Glutamatergic neuron (in vitro differentiated cells): ENCODE measurements around the gene WDR46. TPM values are rescaled to one million over a fixed set of nuclear protein-coding genes. Genes with fewer than 3 reads are reported as not detected.

Experiments
- DNase-seq: peaks from one replicate; pipeline ENCODE4 v3.0.0; 2022
- H3K27ac Mint-ChIP-seq: one replicate; pipeline ENCODE4 v1.8.0; 2020; ENCODE audit warnings: mild to moderate bottlenecking, mixed read lengths, inconsistent platforms; ENCODE audit not compliant: unreplicated experiment
- H3K27me3 Mint-ChIP-seq: one replicate; pipeline ENCODE4 v1.8.0; 2020; ENCODE audit warnings: mild to moderate bottlenecking, moderate library complexity, mixed read lengths, inconsistent platforms; ENCODE audit not compliant: unreplicated experiment
- H3K36me3 Mint-ChIP-seq: one replicate; pipeline ENCODE4 v1.8.0; 2020; ENCODE audit warnings: mild to moderate bottlenecking, mixed read lengths, inconsistent platforms; ENCODE audit not compliant: unreplicated experiment
- H3K4me1 Mint-ChIP-seq: one replicate; pipeline ENCODE4 v1.8.0; 2020; ENCODE audit warnings: mild to moderate bottlenecking, low read depth, mixed read lengths, inconsistent platforms; ENCODE audit not compliant: unreplicated experiment
- H3K4me3 Mint-ChIP-seq: one replicate; pipeline ENCODE4 v1.8.0; 2020; ENCODE audit warnings: mild to moderate bottlenecking, mixed read lengths, inconsistent platforms; ENCODE audit not compliant: unreplicated experiment
- H3K9me3 Mint-ChIP-seq: one replicate; pipeline ENCODE4 v1.8.0; 2020; ENCODE audit warnings: mild to moderate bottlenecking, moderate library complexity, mixed read lengths, inconsistent platforms; ENCODE audit not compliant: unreplicated experiment
- CTCF ChIP-seq: fragments of 200-600 bp; sonication (generic); IDR thresholded peaks from one replicate; pipeline ENCODE4 v1.5.0; 2021; ENCODE audit not compliant: partially characterized antibody, unreplicated experiment
- microRNA-seq: library from miRNA; unstranded; fragments of <30 nt; microRNA quantifications from one replicate; pipeline ENCODE4, GENCODE V29; 2020; ENCODE audit not compliant: unreplicated experiment
- total RNA-seq: library from RNA; stranded (reverse); fragmentation: NEBNext Ultra II Directional; extraction: Animal tissue kit (Norgen Biotek cat#: 25700); gene quantifications from one replicate; pipeline ENCODE4 v1.2.1, GENCODE V29; 2021; ENCODE audit not compliant: unreplicated experiment

Gene WDR46
- total RNA-seq, 1 donor from 2014 or later: 48.3 TPM

GRCh38 chr6:33236852-33237251, 52.2 kb downstream of the WDR46 start:
- H3K4me3 Mint-ChIP-seq: no peak overlapping the region
- H3K36me3 Mint-ChIP-seq: no peaks in the 10 kb centered on the region
- H3K27me3 Mint-ChIP-seq: peaks cover 12% of the 10 kb centered on the region

DNA sequence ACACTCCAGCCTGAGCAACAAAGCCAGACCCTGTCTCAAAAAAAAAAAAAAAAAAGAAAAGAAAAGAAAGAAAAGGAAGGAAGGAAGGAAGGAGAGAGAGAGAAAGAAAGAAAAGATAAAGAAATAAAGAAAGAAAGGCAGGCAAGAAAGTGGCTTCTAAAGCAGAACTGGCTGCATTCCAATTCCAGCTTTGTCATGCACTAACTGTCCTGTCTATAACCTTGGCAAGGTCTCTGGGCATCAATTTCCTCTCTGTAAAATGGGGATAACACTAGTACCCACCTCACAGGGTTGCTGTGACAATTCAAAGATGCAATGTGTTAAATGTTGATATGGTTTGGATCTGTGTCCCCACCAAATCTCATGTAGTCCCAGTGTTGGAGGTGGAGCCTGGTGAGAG, 52.7 kb downstream of the WDR46 start:
- no peak for TF ChIP-seq CTCF

More at GRCh38 chr6:33236852-33237251, 52.2 kb downstream of the WDR46 start:
- Mint-ChIP-seq H3K27ac (no peak overlapping the region), H3K4me1 (peaks cover 16% of the 10 kb centered on the region), H3K9me3 (peaks cover 8% of the 10 kb centered on the region)
- no peak for DNase-seq
- TF ChIP-seq CTCF: no peak

DNA sequence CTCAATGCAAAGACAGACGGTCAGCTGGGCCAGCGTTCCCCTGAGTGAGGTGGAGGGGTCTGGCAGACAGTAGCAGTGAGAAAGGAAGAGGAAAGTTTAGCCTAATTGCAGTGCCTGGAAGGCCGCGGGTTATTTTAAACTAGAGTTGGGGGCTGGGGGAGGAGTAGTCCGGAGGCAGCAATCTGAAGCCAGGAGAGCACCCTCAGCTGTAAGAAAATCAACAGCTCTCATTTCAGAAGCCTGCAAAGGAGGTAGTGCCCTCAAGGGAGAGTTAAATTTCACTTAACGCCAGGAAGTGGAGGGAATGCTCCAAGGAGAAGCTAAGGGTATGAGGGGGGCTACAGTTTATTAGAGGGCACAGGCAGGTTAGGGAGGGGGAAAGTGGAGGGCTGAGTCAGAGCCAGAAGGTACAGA, 53.8 kb downstream of the WDR46 start:
- peak; percentile 38 for DNase-seq
- Mint-ChIP-seq H3K4me1 (peaks cover 19% of the 10 kb centered on the region), H3K4me3 (peak overlapping the region; percentile 74), H3K27me3 (peaks cover 7% of the 10 kb centered on the region), H3K27ac (peak overlapping the region; percentile 67), H3K36me3 (no peaks in the 10 kb centered on the region), H3K9me3 (peaks cover 8% of the 10 kb centered on the region)
- TF ChIP-seq CTCF: no peak

More for the DNA sequence above, 52.7 kb downstream of the WDR46 start:
- no peak overlapping the region for H3K27ac Mint-ChIP-seq
- no peaks in the 10 kb centered on the region for H3K36me3 Mint-ChIP-seq
- H3K27me3 Mint-ChIP-seq: peaks cover 12% of the 10 kb centered on the region
- no peak for DNase-seq
- H3K4me1 Mint-ChIP-seq: peaks cover 18% of the 10 kb centered on the region
- peaks cover 8% of the 10 kb centered on the region for H3K9me3 Mint-ChIP-seq
- H3K4me3 Mint-ChIP-seq: no peak overlapping the region

Small RNA genes within 50 kb of the gene (microRNA-seq; reads per million reads assigned to microRNA genes)
- gene MIR6834 (1.7 reads per million, percentile 8 among the genes with 10 or more reads in this experiment), gene MIR6873 (0.41 reads per million)

Other genes with a start within 250 kb of the WDR46 start
- 1.0 TPM for gene HLA-DPA1, start 215.6 kb downstream of the WDR46 start, total RNA-seq
- 4.7 TPM for gene HLA-DPB1, start 213.2 kb downstream of the WDR46 start, total RNA-seq
- gene COL11A2, start 96.8 kb downstream of the WDR46 start, total RNA-seq: 3.8 TPM
- 45.3 TPM for gene RXRB, start 88.6 kb downstream of the WDR46 start, total RNA-seq
- gene SLC39A7, start 88.4 kb downstream of the WDR46 start, total RNA-seq: 92.8 TPM
- gene HSD17B8, start 84.6 kb downstream of the WDR46 start, total RNA-seq: 4.6 TPM
- 37.3 TPM for gene RING1, start 80.7 kb downstream of the WDR46 start, total RNA-seq
- gene VPS52, start 17.4 kb downstream of the WDR46 start, total RNA-seq: 50.9 TPM
- 1,024 TPM for gene RPS18, start 17.2 kb downstream of the WDR46 start, total RNA-seq
- 8.6 TPM for gene B3GALT4, start 12.1 kb downstream of the WDR46 start, total RNA-seq
- 69.7 TPM for gene PFDN6, start 362 bp upstream of the WDR46 start, total RNA-seq
- gene RGL2, start 9.7 kb upstream of the WDR46 start, total RNA-seq: 61.3 TPM
- 4.7 TPM for gene TAPBP, start 24.8 kb upstream of the WDR46 start, total RNA-seq
- 21.7 TPM for gene ZBTB22, start 28.5 kb upstream of the WDR46 start, total RNA-seq
- 37.1 TPM for gene DAXX, start 33.7 kb upstream of the WDR46 start, total RNA-seq
- gene KIFC1, start 102.6 kb upstream of the WDR46 start, total RNA-seq: 14.8 TPM
- gene PHF1, start 121.8 kb upstream of the WDR46 start, total RNA-seq: 73.5 TPM
- gene CUTA, start 128.9 kb upstream of the WDR46 start, total RNA-seq: 384 TPM
- 75.1 TPM for gene SYNGAP1, start 130.8 kb upstream of the WDR46 start, total RNA-seq
- gene ZBTB9, start 165.3 kb upstream of the WDR46 start, total RNA-seq: 9.6 TPM